ENCODE data around the gene FAM149A.

DNA sequence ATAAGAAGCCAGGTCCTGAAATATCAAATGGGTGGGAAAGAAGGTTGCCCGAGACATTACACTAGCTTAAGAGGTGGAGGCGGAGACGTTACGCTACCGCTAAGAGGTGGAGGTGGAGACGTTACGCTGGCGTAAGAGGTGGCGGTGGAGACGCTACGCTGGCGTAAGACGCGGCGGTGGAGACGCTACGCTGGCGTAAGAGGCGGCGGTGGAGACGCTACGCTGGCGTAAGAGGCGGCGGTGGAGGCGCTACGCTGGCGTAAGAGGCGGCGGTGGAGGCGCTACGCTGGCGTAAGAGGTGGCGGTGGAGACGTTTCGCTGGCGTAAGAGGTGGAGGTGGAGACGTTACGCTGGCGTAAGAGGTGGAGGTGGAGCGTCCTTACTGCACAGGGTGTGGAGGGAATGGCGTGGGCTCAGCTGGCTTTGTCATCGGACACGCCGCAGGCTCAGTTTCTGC lies 99.6 kb downstream of the FAM149A start:
- TF ChIP-seq, protein P1, sequence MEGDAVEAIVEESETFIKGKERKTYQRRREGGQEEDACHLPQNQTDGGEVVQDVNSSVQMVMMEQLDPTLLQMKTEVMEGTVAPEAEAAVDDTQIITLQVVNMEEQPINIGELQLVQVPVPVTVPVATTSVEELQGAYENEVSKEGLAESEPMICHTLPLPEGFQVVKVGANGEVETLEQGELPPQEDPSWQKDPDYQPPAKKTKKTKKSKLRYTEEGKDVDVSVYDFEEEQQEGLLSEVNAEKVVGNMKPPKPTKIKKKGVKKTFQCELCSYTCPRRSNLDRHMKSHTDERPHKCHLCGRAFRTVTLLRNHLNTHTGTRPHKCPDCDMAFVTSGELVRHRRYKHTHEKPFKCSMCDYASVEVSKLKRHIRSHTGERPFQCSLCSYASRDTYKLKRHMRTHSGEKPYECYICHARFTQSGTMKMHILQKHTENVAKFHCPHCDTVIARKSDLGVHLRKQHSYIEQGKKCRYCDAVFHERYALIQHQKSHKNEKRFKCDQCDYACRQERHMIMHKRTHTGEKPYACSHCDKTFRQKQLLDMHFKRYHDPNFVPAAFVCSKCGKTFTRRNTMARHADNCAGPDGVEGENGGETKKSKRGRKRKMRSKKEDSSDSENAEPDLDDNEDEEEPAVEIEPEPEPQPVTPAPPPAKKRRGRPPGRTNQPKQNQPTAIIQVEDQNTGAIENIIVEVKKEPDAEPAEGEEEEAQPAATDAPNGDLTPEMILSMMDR (conservative IDR thresholded peaks at IDR 0.05; ENCODE audit: low read depth in 2 of 2): no peak
- TF ChIP-seq, protein P2, sequence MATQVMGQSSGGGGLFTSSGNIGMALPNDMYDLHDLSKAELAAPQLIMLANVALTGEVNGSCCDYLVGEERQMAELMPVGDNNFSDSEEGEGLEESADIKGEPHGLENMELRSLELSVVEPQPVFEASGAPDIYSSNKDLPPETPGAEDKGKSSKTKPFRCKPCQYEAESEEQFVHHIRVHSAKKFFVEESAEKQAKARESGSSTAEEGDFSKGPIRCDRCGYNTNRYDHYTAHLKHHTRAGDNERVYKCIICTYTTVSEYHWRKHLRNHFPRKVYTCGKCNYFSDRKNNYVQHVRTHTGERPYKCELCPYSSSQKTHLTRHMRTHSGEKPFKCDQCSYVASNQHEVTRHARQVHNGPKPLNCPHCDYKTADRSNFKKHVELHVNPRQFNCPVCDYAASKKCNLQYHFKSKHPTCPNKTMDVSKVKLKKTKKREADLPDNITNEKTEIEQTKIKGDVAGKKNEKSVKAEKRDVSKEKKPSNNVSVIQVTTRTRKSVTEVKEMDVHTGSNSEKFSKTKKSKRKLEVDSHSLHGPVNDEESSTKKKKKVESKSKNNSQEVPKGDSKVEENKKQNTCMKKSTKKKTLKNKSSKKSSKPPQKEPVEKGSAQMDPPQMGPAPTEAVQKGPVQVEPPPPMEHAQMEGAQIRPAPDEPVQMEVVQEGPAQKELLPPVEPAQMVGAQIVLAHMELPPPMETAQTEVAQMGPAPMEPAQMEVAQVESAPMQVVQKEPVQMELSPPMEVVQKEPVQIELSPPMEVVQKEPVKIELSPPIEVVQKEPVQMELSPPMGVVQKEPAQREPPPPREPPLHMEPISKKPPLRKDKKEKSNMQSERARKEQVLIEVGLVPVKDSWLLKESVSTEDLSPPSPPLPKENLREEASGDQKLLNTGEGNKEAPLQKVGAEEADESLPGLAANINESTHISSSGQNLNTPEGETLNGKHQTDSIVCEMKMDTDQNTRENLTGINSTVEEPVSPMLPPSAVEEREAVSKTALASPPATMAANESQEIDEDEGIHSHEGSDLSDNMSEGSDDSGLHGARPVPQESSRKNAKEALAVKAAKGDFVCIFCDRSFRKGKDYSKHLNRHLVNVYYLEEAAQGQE (IDR thresholded peaks at IDR 0.05; ENCODE audit: unreplicated experiment): no peak
- TF ChIP-seq ZNF331 (CRISPR knock-in tag; IDR thresholded peaks at IDR 0.05; ENCODE audit: low read depth) (no peak), POLR2AphosphoS5 (IDR thresholded peaks at IDR 0.05; ENCODE audit: low read depth) (no peak), EZH2phosphoT487 (IDR thresholded peaks at IDR 0.05; ENCODE audit: unreplicated experiment) (no peak), EZH2 (IDR thresholded peaks at IDR 0.05; ENCODE audit: low read depth, unreplicated experiment) (no peak), CREB1 (CRISPR knock-in tag; IDR thresholded peaks at IDR 0.05; ENCODE audit: low read depth) (peak; percentile 81), JUNB (IDR thresholded peaks at IDR 0.05; ENCODE audit: unreplicated experiment) (no peak), STAT1 (IDR thresholded peaks at IDR 0.05; ENCODE audit: unreplicated experiment) (no peak), NANOG (IDR thresholded peaks at IDR 0.05; ENCODE audit: borderline replicate concordance) (no peak), ZNF114 (CRISPR knock-in tag; IDR thresholded peaks at IDR 0.05) (no peak)
- TF ChIP-seq, protein P3, sequence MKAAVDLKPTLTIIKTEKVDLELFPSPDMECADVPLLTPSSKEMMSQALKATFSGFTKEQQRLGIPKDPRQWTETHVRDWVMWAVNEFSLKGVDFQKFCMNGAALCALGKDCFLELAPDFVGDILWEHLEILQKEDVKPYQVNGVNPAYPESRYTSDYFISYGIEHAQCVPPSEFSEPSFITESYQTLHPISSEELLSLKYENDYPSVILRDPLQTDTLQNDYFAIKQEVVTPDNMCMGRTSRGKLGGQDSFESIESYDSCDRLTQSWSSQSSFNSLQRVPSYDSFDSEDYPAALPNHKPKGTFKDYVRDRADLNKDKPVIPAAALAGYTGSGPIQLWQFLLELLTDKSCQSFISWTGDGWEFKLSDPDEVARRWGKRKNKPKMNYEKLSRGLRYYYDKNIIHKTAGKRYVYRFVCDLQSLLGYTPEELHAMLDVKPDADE (IDR thresholded peaks at IDR 0.05): no peak
- TF ChIP-seq, protein P4, sequence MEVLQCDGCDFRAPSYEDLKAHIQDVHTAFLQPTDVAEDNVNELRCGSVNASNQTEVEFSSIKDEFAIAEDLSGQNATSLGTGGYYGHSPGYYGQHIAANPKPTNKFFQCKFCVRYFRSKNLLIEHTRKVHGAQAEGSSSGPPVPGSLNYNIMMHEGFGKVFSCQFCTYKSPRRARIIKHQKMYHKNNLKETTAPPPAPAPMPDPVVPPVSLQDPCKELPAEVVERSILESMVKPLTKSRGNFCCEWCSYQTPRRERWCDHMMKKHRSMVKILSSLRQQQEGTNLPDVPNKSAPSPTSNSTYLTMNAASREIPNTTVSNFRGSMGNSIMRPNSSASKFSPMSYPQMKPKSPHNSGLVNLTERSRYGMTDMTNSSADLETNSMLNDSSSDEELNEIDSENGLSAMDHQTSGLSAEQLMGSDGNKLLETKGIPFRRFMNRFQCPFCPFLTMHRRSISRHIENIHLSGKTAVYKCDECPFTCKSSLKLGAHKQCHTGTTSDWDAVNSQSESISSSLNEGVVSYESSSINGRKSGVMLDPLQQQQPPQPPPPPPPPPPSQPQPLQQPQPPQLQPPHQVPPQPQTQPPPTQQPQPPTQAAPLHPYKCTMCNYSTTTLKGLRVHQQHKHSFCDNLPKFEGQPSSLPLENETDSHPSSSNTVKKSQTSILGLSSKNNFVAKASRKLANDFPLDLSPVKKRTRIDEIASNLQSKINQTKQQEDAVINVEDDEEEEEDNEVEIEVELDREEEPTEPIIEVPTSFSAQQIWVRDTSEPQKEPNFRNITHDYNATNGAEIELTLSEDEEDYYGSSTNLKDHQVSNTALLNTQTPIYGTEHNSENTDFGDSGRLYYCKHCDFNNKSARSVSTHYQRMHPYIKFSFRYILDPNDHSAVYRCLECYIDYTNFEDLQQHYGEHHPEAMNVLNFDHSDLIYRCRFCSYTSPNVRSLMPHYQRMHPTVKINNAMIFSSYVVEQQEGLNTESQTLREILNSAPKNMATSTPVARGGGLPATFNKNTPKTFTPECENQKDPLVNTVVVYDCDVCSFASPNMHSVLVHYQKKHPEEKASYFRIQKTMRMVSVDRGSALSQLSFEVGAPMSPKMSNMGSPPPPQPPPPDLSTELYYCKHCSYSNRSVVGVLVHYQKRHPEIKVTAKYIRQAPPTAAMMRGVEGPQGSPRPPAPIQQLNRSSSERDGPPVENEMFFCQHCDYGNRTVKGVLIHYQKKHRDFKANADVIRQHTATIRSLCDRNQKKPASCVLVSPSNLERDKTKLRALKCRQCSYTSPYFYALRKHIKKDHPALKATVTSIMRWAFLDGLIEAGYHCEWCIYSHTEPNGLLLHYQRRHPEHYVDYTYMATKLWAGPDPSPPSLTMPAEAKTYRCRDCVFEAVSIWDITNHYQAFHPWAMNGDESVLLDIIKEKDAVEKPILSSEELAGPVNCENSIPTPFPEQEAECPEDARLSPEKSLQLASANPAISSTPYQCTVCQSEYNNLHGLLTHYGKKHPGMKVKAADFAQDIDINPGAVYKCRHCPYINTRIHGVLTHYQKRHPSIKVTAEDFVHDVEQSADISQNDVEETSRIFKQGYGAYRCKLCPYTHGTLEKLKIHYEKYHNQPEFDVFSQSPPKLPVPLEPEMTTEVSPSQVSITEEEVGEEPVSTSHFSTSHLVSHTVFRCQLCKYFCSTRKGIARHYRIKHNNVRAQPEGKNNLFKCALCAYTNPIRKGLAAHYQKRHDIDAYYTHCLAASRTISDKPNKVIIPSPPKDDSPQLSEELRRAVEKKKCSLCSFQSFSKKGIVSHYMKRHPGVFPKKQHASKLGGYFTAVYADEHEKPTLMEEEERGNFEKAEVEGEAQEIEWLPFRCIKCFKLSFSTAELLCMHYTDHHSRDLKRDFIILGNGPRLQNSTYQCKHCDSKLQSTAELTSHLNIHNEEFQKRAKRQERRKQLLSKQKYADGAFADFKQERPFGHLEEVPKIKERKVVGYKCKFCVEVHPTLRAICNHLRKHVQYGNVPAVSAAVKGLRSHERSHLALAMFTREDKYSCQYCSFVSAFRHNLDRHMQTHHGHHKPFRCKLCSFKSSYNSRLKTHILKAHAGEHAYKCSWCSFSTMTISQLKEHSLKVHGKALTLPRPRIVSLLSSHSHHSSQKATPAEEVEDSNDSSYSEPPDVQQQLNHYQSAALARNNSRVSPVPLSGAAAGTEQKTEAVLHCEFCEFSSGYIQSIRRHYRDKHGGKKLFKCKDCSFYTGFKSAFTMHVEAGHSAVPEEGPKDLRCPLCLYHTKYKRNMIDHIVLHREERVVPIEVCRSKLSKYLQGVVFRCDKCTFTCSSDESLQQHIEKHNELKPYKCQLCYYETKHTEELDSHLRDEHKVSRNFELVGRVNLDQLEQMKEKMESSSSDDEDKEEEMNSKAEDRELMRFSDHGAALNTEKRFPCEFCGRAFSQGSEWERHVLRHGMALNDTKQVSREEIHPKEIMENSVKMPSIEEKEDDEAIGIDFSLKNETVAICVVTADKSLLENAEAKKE (CRISPR knock-in tag; IDR thresholded peaks at IDR 0.05): no peak
